Ishikawa (cell line): ENCODE results near the gene MAP6.

Source experiments
- CEBPB ChIP-seq: IDR thresholded peaks from 2 replicates; pipeline ENCODE4 v1.6.1; 2012
- CREB1 ChIP-seq: IDR thresholded peaks from 2 replicates; pipeline ENCODE4 v1.6.1; 2012; ENCODE audit warnings: low read depth
- EGR1 ChIP-seq: IDR thresholded peaks from 2 replicates; pipeline ENCODE4 v1.6.1; 2012
- EP300 ChIP-seq: IDR thresholded peaks from 2 replicates; pipeline ENCODE4 v1.6.1; 2012; ENCODE audit warnings: borderline replicate concordance
- FOXM1 ChIP-seq: IDR thresholded peaks from 2 replicates; pipeline ENCODE4 v1.6.1; 2012; ENCODE audit warnings: low read depth, borderline replicate concordance
- MAX ChIP-seq: IDR thresholded peaks from 2 replicates; pipeline ENCODE4 v1.6.1; 2012
- NFIC ChIP-seq: IDR thresholded peaks from 2 replicates; pipeline ENCODE4 v1.6.1; 2012
- RAD21 ChIP-seq: IDR thresholded peaks from 2 replicates; pipeline ENCODE4 v1.6.1; 2012; ENCODE audit warnings: low read depth
- TAF1 ChIP-seq: IDR thresholded peaks from 2 replicates; pipeline ENCODE4 v1.6.1; 2012; ENCODE audit warnings: low read depth, mild to moderate bottlenecking
- TCF12 ChIP-seq: IDR thresholded peaks from 2 replicates; pipeline ENCODE4 v1.6.1; 2012; ENCODE audit warnings: low read depth
- TEAD4 ChIP-seq: IDR thresholded peaks from 2 replicates; pipeline ENCODE4 v1.6.1; 2012
- USF1 ChIP-seq: IDR thresholded peaks from 2 replicates; pipeline ENCODE4 v1.6.1; 2012
- YY1 ChIP-seq: IDR thresholded peaks from 2 replicates; pipeline ENCODE4 v1.6.1; 2012; ENCODE audit warnings: low read depth
- ZBTB7A ChIP-seq: IDR thresholded peaks from 2 replicates; pipeline ENCODE4 v1.6.1; 2012; ENCODE audit warnings: low read depth
- TF ChIP-seq, protein P1 (sequence below): IDR thresholded peaks from 2 replicates; pipeline ENCODE4 v1.6.1; 2012; ENCODE audit warnings: low read depth, mild to moderate bottlenecking

The MAP6 gene

GRCh38 chr11:75664389-75664788, 4.4 kb downstream of the MAP6 start:
- TF ChIP-seq CREB1 (no peak), EGR1 (no peak), FOXM1 (no peak), CEBPB (no peak), TEAD4 (no peak), TAF1 (no peak), EP300 (no peak), ZBTB7A (no peak), MAX (no peak), YY1 (no peak)

- TF ChIP-seq TEAD4, result no peak
- no peak for TF ChIP-seq EGR1
- TF ChIP-seq TCF12, result no peak
- TF ChIP-seq RAD21, result no peak
- TF ChIP-seq CEBPB, result no peak
- no peak for TF ChIP-seq TAF1
- no peak for TF ChIP-seq CREB1
- TF ChIP-seq NFIC, result no peak
- TF ChIP-seq EP300, result no peak
- no peak for TF ChIP-seq ZBTB7A
- no peak for TF ChIP-seq USF1
- TF ChIP-seq, protein P1, sequence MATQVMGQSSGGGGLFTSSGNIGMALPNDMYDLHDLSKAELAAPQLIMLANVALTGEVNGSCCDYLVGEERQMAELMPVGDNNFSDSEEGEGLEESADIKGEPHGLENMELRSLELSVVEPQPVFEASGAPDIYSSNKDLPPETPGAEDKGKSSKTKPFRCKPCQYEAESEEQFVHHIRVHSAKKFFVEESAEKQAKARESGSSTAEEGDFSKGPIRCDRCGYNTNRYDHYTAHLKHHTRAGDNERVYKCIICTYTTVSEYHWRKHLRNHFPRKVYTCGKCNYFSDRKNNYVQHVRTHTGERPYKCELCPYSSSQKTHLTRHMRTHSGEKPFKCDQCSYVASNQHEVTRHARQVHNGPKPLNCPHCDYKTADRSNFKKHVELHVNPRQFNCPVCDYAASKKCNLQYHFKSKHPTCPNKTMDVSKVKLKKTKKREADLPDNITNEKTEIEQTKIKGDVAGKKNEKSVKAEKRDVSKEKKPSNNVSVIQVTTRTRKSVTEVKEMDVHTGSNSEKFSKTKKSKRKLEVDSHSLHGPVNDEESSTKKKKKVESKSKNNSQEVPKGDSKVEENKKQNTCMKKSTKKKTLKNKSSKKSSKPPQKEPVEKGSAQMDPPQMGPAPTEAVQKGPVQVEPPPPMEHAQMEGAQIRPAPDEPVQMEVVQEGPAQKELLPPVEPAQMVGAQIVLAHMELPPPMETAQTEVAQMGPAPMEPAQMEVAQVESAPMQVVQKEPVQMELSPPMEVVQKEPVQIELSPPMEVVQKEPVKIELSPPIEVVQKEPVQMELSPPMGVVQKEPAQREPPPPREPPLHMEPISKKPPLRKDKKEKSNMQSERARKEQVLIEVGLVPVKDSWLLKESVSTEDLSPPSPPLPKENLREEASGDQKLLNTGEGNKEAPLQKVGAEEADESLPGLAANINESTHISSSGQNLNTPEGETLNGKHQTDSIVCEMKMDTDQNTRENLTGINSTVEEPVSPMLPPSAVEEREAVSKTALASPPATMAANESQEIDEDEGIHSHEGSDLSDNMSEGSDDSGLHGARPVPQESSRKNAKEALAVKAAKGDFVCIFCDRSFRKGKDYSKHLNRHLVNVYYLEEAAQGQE, result no peak
- TF ChIP-seq FOXM1, result no peak
- TF ChIP-seq MAX, result no peak
- no peak for TF ChIP-seq YY1
Measured at GRCh38 chr11:75663808-75664207, 5.0 kb downstream of the MAP6 start.

GRCh38 chr11:75659836-75660235, 9.0 kb downstream of the MAP6 start:
- TF ChIP-seq CEBPB (no peak), FOXM1 (no peak), EGR1 (no peak), USF1 (no peak), TCF12 (no peak), MAX (no peak)

DNA sequence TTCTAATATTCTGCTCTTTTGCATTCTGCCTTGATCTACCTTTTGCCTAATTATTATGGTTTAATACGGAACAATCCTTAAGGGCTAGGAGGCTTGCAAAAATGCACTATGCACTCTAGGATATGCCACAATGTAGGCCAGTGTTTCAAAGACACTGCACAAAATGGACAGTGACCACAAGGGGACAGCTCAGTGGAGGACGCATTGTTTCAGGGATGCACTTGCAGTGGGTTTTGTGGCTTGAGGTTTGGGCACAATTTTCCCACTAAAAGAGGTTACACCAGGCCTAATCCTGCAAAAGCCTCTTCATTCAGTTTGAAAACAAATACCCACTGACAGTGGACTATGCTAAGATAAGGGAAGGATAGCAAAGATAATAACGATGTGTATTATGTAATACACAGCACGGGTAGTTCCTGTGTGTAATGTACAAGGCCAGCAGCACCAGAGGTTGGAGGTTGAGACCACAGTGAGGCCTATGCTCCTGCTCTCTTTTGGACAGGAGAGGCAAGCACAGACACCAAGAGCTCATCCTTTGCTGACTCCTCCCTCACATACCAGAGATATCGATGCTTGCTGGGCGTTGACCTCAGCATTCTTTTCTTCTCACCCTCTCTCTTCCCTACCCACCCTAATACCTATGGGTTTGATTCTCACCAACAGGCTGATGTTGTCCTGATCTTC, 12.7 kb downstream of the MAP6 start:
- no peak for TF ChIP-seq USF1
- no peak for TF ChIP-seq CREB1
- no peak for TF ChIP-seq TCF12
- no peak for TF ChIP-seq TEAD4
- TF ChIP-seq ZBTB7A, result no peak
- TF ChIP-seq NFIC, result no peak
- no peak for TF ChIP-seq TAF1
- TF ChIP-seq CEBPB, result no peak
- TF ChIP-seq MAX, result no peak
- TF ChIP-seq EP300, result no peak
- TF ChIP-seq, protein P1, result no peak
- TF ChIP-seq RAD21, result no peak
- no peak for TF ChIP-seq EGR1

GRCh38 chr11:75655605-75656004, 13.2 kb downstream of the MAP6 start:
- TF ChIP-seq EGR1, result no peak

- TF ChIP-seq EP300 (no peak), CREB1 (no peak), MAX (no peak), RAD21 (no peak), TCF12 (no peak), NFIC (no peak), TAF1 (no peak), USF1 (no peak), TEAD4 (no peak), CEBPB (no peak), ZBTB7A (no peak), YY1 (no peak), EGR1 (no peak), FOXM1 (no peak)
- TF ChIP-seq, protein P1, result no peak
Measured at GRCh38 chr11:75654314-75654713, 14.5 kb downstream of the MAP6 start.
